Adrenal gland (tissue), 12 donors: ENCODE data around the gene SNX32. TPM values are rescaled to one million over a fixed set of nuclear protein-coding genes. Genes with fewer than 3 reads are reported as not detected.
A peak's percentile ranks its signal among the peaks of the same experiment; 100 is the strongest.

Source experiments
- DNase-seq, 7 donors: peaks; one replicate each; pipeline ENCODE4 v3.0.0-alpha.2; 2019 to 2020
- H3K27ac ChIP-seq, 5 donors: fragments of 200-600 bp; sonication (generic) in 4 of 5; 1 replicate in 3 of 5; 2 replicates in 2 of 5; pipeline versions ENCODE4 v1.5.1 to v1.8.0; 2016 to 2020; ENCODE audit warnings: mild to moderate bottlenecking in 1 of 5
- H3K27me3 ChIP-seq: fragments of 200-600 bp; 2 replicates; pipeline ENCODE4 v1.8.0; 2021
- H3K36me3 ChIP-seq, 2 donors: fragments of 200-600 bp; replicated peaks in 1 of 2; 1 replicate in 1 of 2; 2 replicates in 1 of 2; pipeline versions ENCODE4 v1.5.1 to v1.8.0; 2018 to 2022
- H3K4me1 ChIP-seq, 2 donors: fragments of 200-600 bp; replicated peaks in 1 of 2; 1 replicate in 1 of 2; 2 replicates in 1 of 2; pipeline versions ENCODE4 v1.5.1 to v1.8.0; 2018 to 2021
- H3K4me3 ChIP-seq, 4 donors: fragments of 200-600 bp; sonication (generic) in 3 of 4; one replicate each; pipeline ENCODE4 v1.5.1; 2016 to 2018
- H3K9me3 ChIP-seq, 3 donors: fragments of 200-600 bp; sonication (generic) in 1 of 3; replicated peaks in 1 of 3; 1 replicate in 2 of 3; 2 replicates in 1 of 3; pipeline versions ENCODE4 v1.5.1 to v1.8.0; 2016 to 2021
- POLR2A ChIP-seq, 2 donors: fragments of 450-650 bp; IDR thresholded peaks; one replicate each; pipeline ENCODE4 v1.6.1; 2017; ENCODE audit warnings: antibody characterized with exemption in 2 of 2, mild to moderate bottlenecking in 2 of 2, moderate library complexity in 1 of 2
- WGBS, 4 donors: extraction: QIAGEN DNeasy Blood & Tissue Kit in 2 of 4; methylation state at CpG; one replicate each; pipeline versions ENCODE4 v1.1.5 to v1.1.7; 2013 to 2017; 5-methylcytosine and 5-hydroxymethylcytosine counted together
- intact Hi-C, 2 donors: fragments of 100-400 bp; cut with DNase I; formaldehyde crosslinking; loops; one replicate each; pipeline versions ENCODE4 v1.14.1 to v1.15.0; 2022 to 2023
- polyA plus RNA-seq, 3 donors: library from polyadenylated mRNA; stranded (reverse); fragments of 200-250 nt in 2 of 3; fragments of 350-450 nt in 1 of 3; fragmentation: Illumina TruSeq in 1 of 3; extraction: RNeasy Lipid Tissue Mini Kit (QIAGEN cat#74804) in 1 of 3; gene quantifications; one replicate each; pipeline ENCODE4 v1.2.3, GENCODE V29; 2013 to 2014
- total RNA-seq, 9 donors: library from RNA; depleted of rRNA in 4 of 9; stranded (reverse); fragments of >200 nt in 4 of 9; fragments of 120-200 nt in 1 of 9; fragmentation: NEBNext Ultra II Directional in 1 of 9; extraction: Animal tissue kit (Norgen Biotek cat#: 25700) in 1 of 9; gene quantifications; one replicate each; pipeline versions ENCODE4 v1.1.0 to v1.2.4, GENCODE V29; 2013 to 2023
- TF ChIP-seq, protein P1 (sequence below), 6 experiments: fragments of 450-650 bp in 4 of 6; fragments of 200-600 bp in 2 of 6; sonication (generic) in 1 of 6; IDR thresholded peaks; 1 replicate in 5 of 6; 2 replicates in 1 of 6; pipeline versions ENCODE4 v1.5.1 to v1.8.0; 2016 to 2021; ENCODE audit warnings: antibody characterized with exemption in 6 of 6, mild to moderate bottlenecking in 2 of 6, moderate library complexity in 1 of 6
- donor health status: healthy with polysubstance abuse.
- donor health status: Bipolar disorder and iron deficiency.
- donor health status: DM: yes; HTN: yes; CAD: no.
- donor health status: DM: no; HTN: no; CAD: no.
- donor health status: DM: no; HTN: no; CAD: no.
- donor health status: DM: yes; HTN: yes; CAD: no.

The SNX32 gene
- total and polyA plus RNA-seq, 12 donors: 0.11 to 1.2 (median 0.50) TPM; not detected in 3

DNA sequence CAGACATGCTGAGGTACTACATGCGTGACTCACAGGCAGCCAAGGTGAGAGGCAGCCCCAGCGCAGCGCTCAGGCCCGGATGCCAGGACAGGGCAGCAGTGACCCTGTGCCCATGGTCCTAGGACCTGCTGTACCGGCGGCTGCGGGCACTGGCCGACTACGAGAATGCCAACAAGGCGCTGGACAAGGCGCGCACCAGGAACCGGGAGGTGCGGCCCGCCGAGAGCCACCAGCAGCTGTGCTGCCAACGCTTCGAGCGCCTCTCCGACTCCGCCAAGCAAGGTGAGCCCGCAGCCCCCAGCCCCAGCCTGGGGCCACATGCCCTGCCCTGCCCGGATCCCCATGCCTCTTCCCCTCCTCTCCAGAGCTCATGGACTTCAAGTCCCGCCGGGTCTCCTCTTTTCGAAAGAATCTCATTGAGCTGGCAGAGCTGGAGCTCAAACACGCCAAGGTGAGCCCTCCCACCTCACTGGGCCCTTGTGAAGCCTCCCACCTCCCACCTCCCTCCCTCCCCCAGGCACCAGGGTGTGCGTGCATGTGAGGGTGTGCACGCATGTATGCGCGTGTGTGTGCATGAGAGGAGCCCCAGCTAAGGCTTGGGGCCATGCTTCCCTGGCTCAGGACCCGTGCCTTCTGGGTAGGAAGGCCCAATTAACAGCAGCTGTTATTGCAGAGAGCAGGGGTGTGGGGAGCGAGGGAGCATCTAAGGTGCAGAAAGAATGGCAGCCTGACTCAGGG is 18.9 kb downstream of the SNX32 start:
- H3K4me3 ChIP-seq: no peak overlapping the region
- H3K27me3 ChIP-seq: no peaks in the 10 kb centered on the region
- no peaks in the 10 kb centered on the region for H3K9me3 ChIP-seq
- WGBS, 4 donors: 93 to 94% (median 93%) methylated on average over 27 to 33 of the region's 33 CpGs
- no peak overlapping the region for H3K27ac ChIP-seq
- no peak for TF ChIP-seq POLR2A (IDR thresholded peaks at IDR 0.05)
- TF ChIP-seq, protein P1, sequence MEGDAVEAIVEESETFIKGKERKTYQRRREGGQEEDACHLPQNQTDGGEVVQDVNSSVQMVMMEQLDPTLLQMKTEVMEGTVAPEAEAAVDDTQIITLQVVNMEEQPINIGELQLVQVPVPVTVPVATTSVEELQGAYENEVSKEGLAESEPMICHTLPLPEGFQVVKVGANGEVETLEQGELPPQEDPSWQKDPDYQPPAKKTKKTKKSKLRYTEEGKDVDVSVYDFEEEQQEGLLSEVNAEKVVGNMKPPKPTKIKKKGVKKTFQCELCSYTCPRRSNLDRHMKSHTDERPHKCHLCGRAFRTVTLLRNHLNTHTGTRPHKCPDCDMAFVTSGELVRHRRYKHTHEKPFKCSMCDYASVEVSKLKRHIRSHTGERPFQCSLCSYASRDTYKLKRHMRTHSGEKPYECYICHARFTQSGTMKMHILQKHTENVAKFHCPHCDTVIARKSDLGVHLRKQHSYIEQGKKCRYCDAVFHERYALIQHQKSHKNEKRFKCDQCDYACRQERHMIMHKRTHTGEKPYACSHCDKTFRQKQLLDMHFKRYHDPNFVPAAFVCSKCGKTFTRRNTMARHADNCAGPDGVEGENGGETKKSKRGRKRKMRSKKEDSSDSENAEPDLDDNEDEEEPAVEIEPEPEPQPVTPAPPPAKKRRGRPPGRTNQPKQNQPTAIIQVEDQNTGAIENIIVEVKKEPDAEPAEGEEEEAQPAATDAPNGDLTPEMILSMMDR (IDR thresholded peaks at IDR 0.05): no peak
- peaks cover 0 to 46% of the 10 kb centered on the region in 2 donors for H3K36me3 ChIP-seq
- peak in 4 of 7 donors; percentile 22 to 28 (median 25) for DNase-seq
- intact Hi-C loops: no loop called here
- peaks cover 5 to 13% of the 10 kb centered on the region in 2 donors for H3K4me1 ChIP-seq

DNA sequence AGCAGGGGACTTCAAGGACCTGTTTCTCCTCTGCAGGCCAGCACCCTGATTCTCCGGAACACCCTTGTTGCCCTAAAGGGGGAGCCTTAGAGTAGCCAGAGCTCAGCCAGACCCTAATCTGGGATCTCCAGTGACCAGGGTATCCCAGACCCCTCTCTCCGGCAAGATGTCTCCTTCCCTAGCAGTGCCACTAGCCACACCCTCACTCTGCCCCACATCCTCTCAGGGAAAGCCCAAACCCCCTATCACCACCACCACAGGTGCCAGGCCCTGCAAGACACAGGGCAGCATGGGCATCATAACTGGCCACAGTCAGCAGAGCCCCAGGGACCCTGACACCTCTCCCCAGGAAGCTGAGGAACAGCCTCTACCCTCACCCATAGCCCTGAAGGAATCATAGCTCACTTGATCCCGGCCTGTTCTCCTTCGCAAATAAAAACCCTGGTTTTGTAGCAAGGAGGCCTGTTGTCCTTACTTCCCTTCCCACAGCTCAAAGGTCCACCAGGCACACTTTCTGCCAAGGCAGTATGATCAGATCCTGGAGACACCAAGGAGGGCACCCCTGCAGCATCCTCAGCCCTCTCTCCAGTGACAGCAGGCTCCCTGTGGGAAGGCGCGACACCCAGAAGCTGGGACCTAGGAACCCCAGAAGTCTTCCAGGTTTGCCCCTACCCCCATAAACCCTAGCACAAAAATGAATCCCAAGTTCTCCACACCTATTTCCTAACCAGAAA is 19.6 kb downstream of the SNX32 start:
- no peak overlapping the region for H3K27ac ChIP-seq

DNA sequence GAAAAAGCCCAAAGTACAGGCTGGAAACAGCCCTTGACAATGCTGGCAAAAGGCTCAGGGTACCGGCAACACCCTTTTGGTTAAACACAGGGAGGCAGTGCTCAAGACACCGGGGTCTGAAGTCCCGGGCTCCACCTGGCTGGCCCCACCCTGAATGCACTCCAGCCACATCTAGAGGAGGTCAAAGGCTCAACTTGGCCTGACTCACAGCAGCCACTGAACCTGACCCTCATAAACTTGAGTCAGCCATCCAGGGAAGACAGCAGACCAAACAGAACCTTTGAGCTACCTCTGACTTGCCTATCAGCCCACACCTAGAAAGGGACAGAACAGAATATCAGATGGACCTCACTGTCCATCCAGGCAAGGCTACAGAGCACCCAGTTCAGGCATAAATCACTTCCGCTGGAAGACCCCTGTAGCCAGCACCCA is 20.4 kb downstream of the SNX32 start:
- Histone ChIP-seq H3K4me3 (no peak overlapping the region), H3K27me3 (no peaks in the 10 kb centered on the region), H3K9me3 (no peaks in the 10 kb centered on the region), H3K27ac (no peak overlapping the region), H3K36me3 (peaks cover 0 to 46% of the 10 kb centered on the region in 2 donors), H3K4me1 (peaks cover 13 to 21% of the 10 kb centered on the region in 2 donors)
- 92 to 96% (median 95%) methylated on average over 4 of the region's 4 CpGs; no CpG with 5 or more reads in 1 of the 4 donors for WGBS, 4 donors
- intact Hi-C loops: no loop called here
- peak in 2 of 7 donors; percentile 16 to 46 for DNase-seq
- TF ChIP-seq POLR2A (IDR thresholded peaks at IDR 0.05): no peak
- TF ChIP-seq, protein P1 (IDR thresholded peaks at IDR 0.05): no peak

More for the DNA sequence above, 19.6 kb downstream of the SNX32 start:
- Histone ChIP-seq H3K9me3 (no peaks in the 10 kb centered on the region), H3K4me3 (no peak overlapping the region), H3K4me1 (peaks cover 5 to 14% of the 10 kb centered on the region in 2 donors), H3K27me3 (no peaks in the 10 kb centered on the region), H3K36me3 (peaks cover 0 to 46% of the 10 kb centered on the region in 2 donors)
- TF ChIP-seq, protein P1 (IDR thresholded peaks at IDR 0.05): no peak
- TF ChIP-seq POLR2A (IDR thresholded peaks at IDR 0.05): no peak
- 80 to 94% (median 90%) methylated on average over 3 to 6 of the region's 6 CpGs for WGBS, 4 donors
- intact Hi-C loops: no loop called here
- peak in 3 of 7 donors; percentile 16 to 48 (median 20) for DNase-seq
